Thoracic aorta (tissue), 2 donors: ENCODE results near the gene TCF3. TPM values are rescaled to one million over a fixed set of nuclear protein-coding genes. Genes with fewer than 3 reads are reported as not detected.

Experiments
- ATAC-seq: fragments of 150-250 bp; one replicate; pipeline ENCODE4 v1.8.0; 2017; ENCODE audit warnings: low read depth; ENCODE audit not compliant: insufficient number of reproducible peaks, low FRiP score
- DNase-seq: peaks from one replicate; pipeline ENCODE4 v3.0.0-alpha.2; 2020; ENCODE audit warnings: low spot score
- H3K27ac ChIP-seq, 2 donors: fragments of 200-600 bp; sonication (generic); 1 replicate in 1 of 2; 2 replicates in 1 of 2; pipeline ENCODE4 v1.5.1; 2016; ENCODE audit warnings: mild to moderate bottlenecking in 2 of 2, moderate library complexity in 2 of 2
- H3K27me3 ChIP-seq: fragments of 200-600 bp; sonication (generic); replicated peaks from 2 replicates; pipeline ENCODE4 v1.6.0; 2016; ENCODE audit warnings: mild to moderate bottlenecking; ENCODE audit not compliant: insufficient read depth
- H3K36me3 ChIP-seq: fragments of 200-600 bp; sonication (generic); one replicate; pipeline ENCODE4 v1.5.1; 2016
- H3K4me1 ChIP-seq, 2 donors: fragments of 200-600 bp; sonication (generic); 1 replicate in 1 of 2; 2 replicates in 1 of 2; pipeline versions ENCODE4 v1.5.1 to v1.6.0; 2016; ENCODE audit warnings: low read depth in 2 of 2, mild to moderate bottlenecking in 1 of 2; ENCODE audit not compliant: control insufficient read depth in 1 of 2
- H3K4me3 ChIP-seq: fragments of 200-600 bp; sonication (generic); 2 replicates; pipeline ENCODE4 v1.5.1; 2016; ENCODE audit warnings: mild to moderate bottlenecking
- H3K9me3 ChIP-seq: fragments of 200-600 bp; sonication (generic); 2 replicates; pipeline ENCODE4 v1.5.1; 2016
- CTCF ChIP-seq: fragments of 200-600 bp; sonication (generic); IDR thresholded peaks from one replicate; pipeline ENCODE4 v1.5.1; 2019; ENCODE audit warnings: antibody characterized with exemption
- total RNA-seq, 2 donors: library from RNA; depleted of rRNA; stranded (reverse); fragments of >200 nt; gene quantifications; one replicate each; pipeline versions ENCODE4 v1.1.0 to v1.2.3, GENCODE V29; 2016

The TCF3 gene
- total RNA-seq, 2 donors from 2014 or later, result 46.0 to 52.5 TPM

DNA sequence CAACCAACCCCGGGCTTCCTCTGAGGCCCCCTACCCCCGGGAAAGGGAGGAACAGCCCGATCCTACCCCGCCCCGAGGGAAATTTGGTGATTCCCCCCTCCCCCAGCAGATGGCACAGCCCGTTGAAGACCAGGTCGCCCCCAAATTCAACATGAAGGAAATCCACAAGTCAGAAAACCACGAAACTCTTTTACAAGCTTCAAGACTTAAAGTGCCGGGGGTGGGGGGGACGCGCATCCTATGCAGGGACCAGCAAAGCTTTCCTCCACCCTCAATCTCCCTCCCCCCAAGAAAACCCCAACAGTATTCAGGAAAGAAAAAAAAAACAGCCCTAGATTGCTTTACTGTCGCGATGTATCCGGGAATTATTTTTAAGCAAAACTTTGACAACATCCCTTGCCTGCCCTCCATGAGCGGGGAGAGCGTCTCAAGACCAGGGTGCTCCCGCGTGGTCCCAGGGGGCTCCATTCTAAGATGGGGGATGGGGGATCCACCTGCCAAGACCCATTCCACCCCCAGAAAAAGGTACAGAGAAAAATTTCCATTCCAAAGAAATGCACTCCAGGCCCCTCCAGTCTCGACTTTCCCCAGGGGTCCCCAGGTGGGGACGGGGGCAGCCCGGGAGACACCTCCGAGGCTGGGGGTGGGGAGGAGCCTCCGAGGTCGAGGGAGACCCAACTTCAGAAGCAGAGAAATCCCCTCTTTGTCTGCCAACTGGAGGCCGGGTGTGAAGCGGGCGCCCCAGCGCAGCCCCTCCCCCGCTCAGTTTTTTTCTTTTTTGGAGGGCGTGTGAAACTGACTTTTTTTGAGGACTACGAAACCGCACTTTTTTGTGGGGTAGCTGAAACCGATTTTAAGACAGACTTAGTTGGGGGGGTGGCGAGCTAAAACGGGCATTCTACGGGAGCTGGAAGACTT lies 1.5 kb downstream of the TCF3 start:
- Histone ChIP-seq H3K27me3 (no peaks in the 10 kb centered on the region), H3K4me3 (peak overlapping the region; percentile 93), H3K36me3 (no peaks in the 10 kb centered on the region), H3K4me1 (peaks cover 11 to 19% of the 10 kb centered on the region in 2 donors), H3K27ac (no peak overlapping the region), H3K9me3 (no peaks in the 10 kb centered on the region)
- DNase-seq (no peak), ATAC-seq (no peak)
- TF ChIP-seq CTCF, result no peak

GRCh38 chr19:1649706-1650649 lies 2.4 kb downstream of the TCF3 start:
- Histone ChIP-seq H3K9me3 (no peaks in the 10 kb centered on the region), H3K4me3 (peak overlapping the region; percentile 93), H3K4me1 (peaks cover 11 to 19% of the 10 kb centered on the region in 2 donors), H3K27ac (no peak overlapping the region), H3K27me3 (no peaks in the 10 kb centered on the region), H3K36me3 (no peaks in the 10 kb centered on the region)
- ATAC-seq, result no peak
- no peak for TF ChIP-seq CTCF
- no peak for DNase-seq

GRCh38 chr19:1648920-1649541 lies 3.4 kb downstream of the TCF3 start:
- Histone ChIP-seq H3K27ac (no peak overlapping the region), H3K27me3 (no peaks in the 10 kb centered on the region), H3K36me3 (no peaks in the 10 kb centered on the region), H3K9me3 (no peaks in the 10 kb centered on the region), H3K4me1 (peaks cover 11 to 19% of the 10 kb centered on the region in 2 donors), H3K4me3 (no peak overlapping the region)
- no peak for DNase-seq
- TF ChIP-seq CTCF, result no peak
- ATAC-seq, result no peak

GRCh38 chr19:1648459-1648849 lies 4.0 kb downstream of the TCF3 start:
- Histone ChIP-seq H3K4me3 (no peak overlapping the region), H3K36me3 (no peaks in the 10 kb centered on the region)
- ATAC-seq, result no peak

More at GRCh38 chr19:1648459-1648849, 4.0 kb downstream of the TCF3 start:
- Histone ChIP-seq H3K27me3 (no peaks in the 10 kb centered on the region), H3K9me3 (no peaks in the 10 kb centered on the region), H3K4me1 (peaks cover 11 to 19% of the 10 kb centered on the region in 2 donors), H3K27ac (no peak overlapping the region)
- no peak for TF ChIP-seq CTCF
- no peak for DNase-seq
